Endothelial cell of umbilical vein (primary cell): ENCODE data around the gene CACNA1C.

ENCODE experiments used
- CTCF ChIP-seq, 2 donors: IDR thresholded peaks; 1 replicate in 1 of 2; 2 replicates in 1 of 2; pipeline ENCODE4 v1.5.1; 2011; ENCODE audit warnings: low read length in 2 of 2, mild to moderate bottlenecking in 2 of 2, moderate library complexity in 2 of 2, control low read depth in 1 of 2, inconsistent platforms in 1 of 2, low read depth in 1 of 2; ENCODE audit not compliant: insufficient read depth in 1 of 2; ENCODE audit errors: extremely low read depth in 1 of 2
- EZH2 ChIP-seq: IDR thresholded peaks from 2 replicates; pipeline ENCODE4 v1.6.1; 2012; ENCODE audit warnings: borderline replicate concordance, low read depth, mild to moderate bottlenecking, moderate library complexity, low read length, inconsistent platforms; ENCODE audit not compliant: severe bottlenecking
- GATA2 ChIP-seq: IDR thresholded peaks from 2 replicates; pipeline ENCODE4 v1.7.0; 2011; ENCODE audit warnings: low read depth, mild to moderate bottlenecking, moderate library complexity, mixed read lengths, low read length; ENCODE audit not compliant: insufficient read length, insufficient read depth
- JUN ChIP-seq: IDR thresholded peaks from 2 replicates; pipeline ENCODE4 v1.6.1; 2011; ENCODE audit warnings: borderline replicate concordance, low read depth; ENCODE audit not compliant: insufficient read length, insufficient read depth
- MAX ChIP-seq: IDR thresholded peaks from 2 replicates; pipeline ENCODE4 v1.6.1; 2011; ENCODE audit not compliant: insufficient read depth, insufficient read length
- MYC ChIP-seq: IDR thresholded peaks from one replicate; pipeline ENCODE4 v1.6.1; 2011; ENCODE audit warnings: mild to moderate bottlenecking, low read depth, low read length
- POLR2A ChIP-seq: IDR thresholded peaks from 2 replicates; pipeline ENCODE4 v1.6.1; 2012; ENCODE audit warnings: low read depth, mild to moderate bottlenecking, control low read depth, low read length
- POLR2AphosphoS5 ChIP-seq: IDR thresholded peaks from 2 replicates; pipeline ENCODE4 v1.6.1; 2012; ENCODE audit warnings: low read depth, mild to moderate bottlenecking, control low read depth, low read length, moderate library complexity; ENCODE audit not compliant: insufficient read depth

- TF ChIP-seq EZH2 = no peak
- TF ChIP-seq CTCF (IDR thresholded peaks at IDR 0.05; ENCODE audit: extremely low read depth in 1 of 2, insufficient read depth in 1 of 2, low read depth in 1 of 2, low read length in 2 of 2) = no peak
- TF ChIP-seq POLR2AphosphoS5 = no peak
- TF ChIP-seq MAX = no peak
- TF ChIP-seq POLR2A = no peak
- no peak for TF ChIP-seq GATA2
- no peak for TF ChIP-seq MYC
- TF ChIP-seq JUN = no peak
These were observed 268.1 kb downstream of the CACNA1C start for GRCh38 chr12:2320841-2321240.
